ENCODE data around the gene MEN1.

Gene MEN1

GRCh38 chr11:64845129-64845775 lies 34.9 kb upstream of the MEN1 start:
- DNase-seq: no peak

DNA sequence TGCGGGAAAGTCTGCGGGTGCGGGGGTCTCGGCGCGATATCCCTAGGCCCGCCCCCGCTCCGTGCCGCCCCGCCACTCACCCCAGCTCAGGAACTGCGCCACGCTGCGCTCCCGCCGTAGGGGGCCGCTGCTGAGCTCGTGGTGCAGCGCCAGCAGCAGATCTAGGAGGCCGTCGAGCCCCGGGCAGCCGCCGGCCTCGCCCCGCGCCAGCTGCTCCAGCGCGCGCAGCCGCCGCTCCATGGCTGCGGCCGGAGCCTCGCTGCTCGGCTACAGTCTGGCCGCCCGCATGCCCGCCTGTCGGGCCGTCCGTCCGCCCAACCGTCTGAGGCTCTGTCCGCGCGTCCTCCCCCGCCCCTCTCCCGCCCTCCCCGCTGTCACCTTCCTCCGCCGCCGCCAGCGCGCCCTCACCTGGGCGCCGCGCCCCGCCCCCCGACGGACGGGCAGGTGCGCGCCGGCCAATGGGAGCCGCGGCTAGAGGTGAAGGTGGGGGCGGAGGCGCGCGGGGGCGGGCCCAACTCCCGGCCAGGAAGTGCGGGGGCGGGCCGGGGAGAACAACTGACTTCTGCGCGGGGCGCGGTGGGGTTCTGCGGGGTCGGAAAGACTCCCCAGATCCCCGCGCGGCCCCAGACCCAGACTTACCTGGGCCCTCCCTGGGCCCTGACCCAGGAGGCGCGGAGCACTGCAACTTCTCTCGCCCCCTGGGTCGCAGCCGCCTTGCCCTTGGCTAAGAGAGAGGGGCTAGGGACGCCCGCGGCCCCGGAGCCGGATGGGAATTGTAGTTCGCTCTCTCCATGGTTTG lies 34.2 kb upstream of the MEN1 start, which contains the start of gene CDC42BPG:
Gene CDC42BPG (minus strand): TSS at position 324 of the 799 bp plus-strand sequence. CDS start 84 bp downstream, at position 240.
- peak; percentile 91 for DNase-seq

DNA sequence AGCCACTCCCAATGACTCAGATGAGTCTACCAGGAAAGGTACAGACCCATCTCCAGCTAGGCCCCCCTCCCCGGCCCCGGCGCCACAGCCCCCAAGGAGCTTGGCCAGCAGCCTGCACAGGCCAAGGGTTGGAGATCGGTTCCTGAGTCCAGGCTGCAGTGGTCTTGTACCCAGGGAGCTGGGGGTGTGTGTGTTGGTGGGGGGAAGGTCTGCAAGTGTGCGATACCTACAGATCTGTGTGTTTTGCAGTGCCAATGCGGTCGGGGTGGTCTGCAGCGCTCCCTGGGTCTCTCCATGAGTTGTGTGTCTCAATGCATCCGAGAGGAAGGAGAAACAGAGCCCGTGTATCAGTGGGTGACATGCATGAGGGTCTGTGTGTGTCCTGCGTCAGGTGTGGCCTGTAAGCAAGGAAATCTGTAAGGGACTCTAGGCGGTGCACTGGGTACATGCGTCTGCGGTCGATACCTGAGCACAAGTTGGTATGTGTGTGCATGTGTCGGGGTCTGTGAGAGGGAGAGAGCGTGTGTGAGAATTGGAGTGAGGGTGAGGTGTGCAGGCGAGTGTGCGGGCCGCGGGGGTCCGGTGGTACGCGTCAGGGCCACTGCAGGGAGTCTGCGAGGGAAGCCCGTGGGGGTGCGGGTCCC lies 33.5 kb upstream of the MEN1 start:
- no peak for DNase-seq

DNA sequence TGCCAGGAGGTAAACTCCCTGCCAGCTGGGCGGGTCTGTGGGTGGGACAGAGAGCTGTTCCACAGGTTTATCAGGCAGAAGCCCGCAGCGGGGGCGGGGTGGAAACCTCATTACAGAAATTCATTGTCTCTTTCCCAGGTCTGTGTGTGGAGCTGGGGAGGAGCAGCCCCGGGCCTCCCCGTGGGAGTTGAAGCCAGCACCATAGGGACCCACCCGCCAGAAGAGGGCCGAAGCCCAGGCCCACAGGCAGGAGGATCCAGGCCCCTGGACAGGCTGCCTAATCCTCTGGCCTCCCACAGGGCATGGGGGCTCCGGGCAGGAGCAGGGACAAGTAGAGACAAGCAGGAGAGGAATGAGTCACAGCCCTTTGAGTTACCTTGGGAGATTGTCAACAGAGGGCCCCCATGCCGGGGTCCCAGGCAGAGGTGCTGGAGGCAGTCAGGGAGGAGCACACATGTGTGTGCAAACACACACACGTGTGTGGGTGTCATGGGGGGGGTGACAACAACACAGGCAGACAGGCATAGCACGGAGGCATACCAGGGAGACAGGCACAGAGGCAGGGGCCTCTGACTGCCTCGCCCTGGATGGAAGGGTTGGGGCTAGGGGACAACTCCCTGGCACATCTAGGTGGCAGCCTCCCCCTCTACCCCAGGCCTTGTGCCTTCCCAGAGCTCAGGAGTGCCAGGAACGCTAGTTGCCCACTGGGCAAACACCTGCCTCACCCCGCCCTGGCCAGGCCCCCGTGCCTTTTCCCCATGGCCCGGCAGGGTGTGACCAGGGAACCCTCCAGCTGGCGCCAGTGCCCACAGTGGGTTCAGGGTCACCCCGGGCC lies 32.7 kb upstream of the MEN1 start:
- no peak for DNase-seq

DNA sequence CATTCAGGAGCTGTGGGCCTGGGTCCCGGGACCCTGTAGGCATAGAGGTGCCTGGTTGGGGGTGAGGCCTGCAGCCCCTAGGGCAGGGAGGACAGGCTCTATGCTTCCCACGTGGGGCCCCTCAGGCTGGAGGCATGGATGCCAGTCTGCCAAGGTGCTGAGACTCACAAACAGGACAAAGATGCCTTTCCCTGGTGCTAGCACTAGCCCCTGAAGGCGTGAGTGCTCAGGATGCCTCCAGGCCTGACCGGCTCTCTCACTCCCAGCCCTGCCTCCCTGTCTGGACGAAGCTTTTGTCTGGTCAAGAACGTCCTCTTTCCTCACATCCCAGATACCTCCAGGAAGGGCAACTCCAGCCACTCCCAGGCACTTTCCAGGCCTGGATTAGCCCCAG lies 32.0 kb upstream of the MEN1 start:
- DNase-seq: no peak

GRCh38 chr11:64841592-64842365 lies 31.4 kb upstream of the MEN1 start:
- no peak for DNase-seq

DNA sequence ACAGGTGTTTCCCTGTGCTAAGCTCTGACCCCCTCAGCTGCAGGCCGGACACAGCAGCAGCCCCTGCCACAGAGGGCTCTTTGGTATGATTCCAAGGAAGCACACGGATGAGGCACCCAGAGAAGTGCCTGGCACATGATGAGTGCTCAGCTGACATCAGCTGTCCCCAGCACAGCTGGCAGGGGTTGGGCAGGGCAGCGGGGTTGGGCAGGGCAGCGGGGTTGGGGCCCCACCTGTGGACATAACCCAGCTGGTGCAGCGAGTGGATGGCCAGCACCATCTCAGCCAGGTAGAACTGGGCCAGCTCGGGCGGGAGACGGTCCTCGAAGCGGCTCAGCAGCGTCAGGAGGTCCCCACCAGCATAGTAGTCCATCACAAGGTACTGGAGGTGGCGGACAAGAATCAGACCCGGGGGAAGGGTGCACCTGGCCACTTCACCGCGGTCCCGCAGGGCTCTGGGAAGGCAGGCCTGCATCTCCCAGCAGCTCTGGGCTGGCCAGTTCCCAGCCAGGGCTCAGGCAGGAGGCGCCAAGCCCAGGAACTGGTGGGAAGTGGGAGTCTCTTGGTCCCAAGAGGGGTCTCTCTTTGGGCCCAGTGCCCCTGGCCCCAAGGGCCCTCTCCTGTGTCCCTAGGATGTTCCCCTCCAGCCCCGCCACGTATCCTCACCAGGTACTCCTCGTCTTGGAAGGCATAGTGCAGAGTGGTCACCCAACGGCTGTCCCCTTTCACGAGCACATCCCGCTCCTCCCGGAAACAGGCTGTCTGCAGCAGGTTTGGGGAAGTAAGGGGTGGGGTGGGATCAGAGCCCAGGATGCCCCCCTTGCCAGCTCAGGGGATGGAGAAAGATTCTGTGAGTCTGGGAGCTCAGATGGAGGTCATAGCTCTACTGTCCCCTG lies 29.8 kb upstream of the MEN1 start:
- DNase-seq: no peak

DNA sequence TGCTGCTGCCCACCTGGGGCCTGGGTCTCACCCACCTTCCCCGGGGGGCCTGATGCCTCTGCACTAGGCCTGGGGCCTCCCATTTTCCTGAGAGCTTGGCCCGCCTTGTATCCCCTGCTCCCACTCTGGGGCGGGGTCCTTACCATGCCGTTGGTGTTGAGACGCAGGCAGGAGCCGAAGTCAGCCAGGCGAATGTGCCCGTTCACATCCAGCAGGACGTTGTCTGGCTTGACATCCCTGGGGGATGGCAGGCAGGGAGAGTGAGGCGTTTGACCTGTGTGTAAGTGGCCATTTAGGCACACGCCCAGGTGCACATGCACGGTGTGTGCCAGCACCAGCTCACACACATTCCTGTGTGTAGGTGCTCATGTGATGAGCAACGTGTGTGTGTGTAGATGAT lies 29.0 kb upstream of the MEN1 start:
- DNase-seq: no peak

GRCh38 chr11:64838600-64839334 lies 28.4 kb upstream of the MEN1 start:
- no peak for DNase-seq

DNA sequence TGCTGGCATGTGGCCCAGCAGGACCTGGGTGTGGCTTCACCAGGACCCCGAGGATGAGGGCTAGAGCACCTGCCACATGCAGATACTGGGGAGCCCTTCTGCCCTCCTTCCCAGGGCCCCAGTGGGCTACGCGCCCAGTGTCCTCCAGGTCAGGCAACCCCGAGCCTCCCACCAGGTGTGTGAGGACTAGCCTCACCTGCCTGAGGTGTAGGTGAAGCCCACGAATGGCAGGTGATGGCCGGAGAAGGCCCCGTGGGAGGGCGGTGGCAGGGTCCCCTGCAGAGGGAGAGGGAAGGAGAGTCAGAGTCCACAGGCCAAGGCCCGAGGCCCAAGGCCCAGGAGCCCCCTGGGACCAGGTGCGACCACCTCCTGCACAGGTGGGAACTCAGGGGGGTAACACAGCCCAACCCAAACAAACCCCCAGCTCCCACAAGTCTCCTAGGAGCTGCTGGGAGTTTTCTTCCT lies 27.6 kb upstream of the MEN1 start:
- DNase-seq: no peak

DNA sequence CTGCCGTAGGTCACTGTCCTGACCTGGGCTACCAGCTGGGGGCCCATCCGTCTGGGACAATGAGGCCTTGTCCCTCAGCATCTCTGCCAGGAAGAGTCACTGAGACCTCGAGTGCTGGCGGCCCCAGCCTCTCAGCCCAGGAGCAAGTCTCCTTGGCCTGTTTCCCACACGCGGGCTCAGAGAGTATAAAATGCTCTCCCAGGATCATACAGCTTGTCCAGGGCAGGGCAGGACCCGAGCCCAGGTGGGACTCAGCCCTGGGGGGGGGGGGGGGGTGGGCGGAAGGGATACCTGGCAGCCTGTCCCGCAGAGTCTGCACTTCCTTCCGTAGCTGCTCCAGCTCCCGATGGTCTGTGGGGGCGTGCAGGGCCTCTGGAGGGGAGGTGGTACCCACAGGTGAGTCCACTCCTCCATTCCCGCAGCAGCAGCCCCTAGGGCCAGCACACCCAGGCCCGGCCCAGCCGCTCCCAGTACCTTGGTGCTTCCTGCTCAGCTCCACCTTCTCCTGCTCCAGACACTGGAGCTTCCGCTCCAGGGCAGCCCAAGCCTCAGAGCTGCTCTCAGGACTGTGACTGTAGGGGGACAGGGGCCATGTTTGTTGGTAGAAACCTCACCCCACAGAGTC lies 26.2 kb upstream of the MEN1 start:
- DNase-seq: no peak

DNA sequence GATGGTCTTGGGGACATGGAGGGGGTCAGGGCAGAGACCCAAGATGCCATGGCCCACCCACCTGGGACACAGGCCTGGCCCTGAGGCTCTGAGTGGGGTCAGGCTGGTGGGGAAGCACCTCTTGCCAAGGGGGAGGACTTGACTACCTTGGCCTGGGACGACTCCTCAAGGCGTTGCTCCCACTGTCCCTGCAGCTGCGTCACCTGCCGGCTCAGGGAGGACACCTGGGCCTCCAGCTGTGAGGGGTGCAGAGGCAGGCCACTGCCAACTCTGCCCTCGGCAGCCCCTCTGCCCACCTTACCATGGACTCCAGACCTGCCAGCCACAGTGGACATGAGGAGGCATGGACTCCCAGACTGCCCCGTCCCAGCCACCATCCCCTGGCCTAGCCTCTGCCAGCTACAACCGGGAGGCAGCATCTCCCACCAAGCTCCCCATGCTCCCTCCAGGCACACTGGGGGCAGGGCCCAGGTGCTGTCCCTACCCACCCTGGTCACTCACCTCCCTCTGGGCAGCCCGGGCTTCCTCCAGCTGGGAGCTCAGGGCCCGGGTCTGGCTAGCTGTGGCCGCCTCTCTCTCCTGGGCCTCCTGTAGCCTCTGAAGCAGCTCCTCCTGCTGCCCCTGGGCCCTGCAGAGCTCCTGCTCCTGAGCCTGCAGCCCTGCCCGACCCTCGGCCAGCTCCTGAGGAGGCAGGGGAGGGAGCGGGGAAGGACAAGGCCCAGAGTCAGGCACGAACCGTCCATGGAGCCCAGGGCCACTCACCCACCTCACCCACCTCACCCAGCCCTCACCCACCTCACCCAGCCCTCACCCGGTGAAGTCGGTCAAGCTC lies 25.5 kb upstream of the MEN1 start:
- no peak for DNase-seq

- no peak for DNase-seq
These were observed 24.6 kb upstream of the MEN1 start for GRCh38 chr11:64834723-64835615.

DNA sequence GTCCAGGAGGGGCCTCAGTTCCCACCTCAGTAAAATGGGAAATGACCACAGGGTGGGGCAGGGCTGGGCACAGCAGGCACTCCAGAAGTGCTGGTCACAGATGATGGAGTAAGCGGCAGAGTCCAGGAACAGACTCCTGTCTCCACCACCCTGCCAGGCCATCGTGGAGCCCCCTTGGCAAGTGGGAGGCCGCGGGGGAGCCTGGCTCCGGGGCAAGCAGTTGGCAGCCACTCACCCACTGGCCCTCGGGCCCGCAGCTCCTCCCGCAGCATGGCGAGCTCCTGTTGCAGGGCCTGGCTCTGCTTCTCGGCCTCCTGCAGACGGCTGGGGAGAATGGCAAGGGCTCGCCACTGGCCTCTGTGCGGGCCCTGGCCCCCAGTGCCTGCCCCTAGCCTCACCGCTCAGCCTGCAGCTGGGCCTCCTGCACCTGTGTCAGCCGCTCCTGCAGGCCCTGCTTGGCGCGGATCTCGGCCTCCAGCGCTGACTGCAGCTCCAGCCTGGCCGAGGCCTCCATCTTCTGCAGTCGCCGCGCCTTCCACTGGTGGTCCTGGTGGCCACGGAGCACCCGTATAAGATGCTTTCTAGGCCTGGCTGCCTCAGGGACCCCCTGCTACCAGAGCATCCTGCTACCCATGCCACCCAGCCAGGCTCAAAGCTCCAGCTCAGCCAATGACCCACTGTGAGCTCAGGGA lies 23.8 kb upstream of the MEN1 start:
- no peak for DNase-seq

DNA sequence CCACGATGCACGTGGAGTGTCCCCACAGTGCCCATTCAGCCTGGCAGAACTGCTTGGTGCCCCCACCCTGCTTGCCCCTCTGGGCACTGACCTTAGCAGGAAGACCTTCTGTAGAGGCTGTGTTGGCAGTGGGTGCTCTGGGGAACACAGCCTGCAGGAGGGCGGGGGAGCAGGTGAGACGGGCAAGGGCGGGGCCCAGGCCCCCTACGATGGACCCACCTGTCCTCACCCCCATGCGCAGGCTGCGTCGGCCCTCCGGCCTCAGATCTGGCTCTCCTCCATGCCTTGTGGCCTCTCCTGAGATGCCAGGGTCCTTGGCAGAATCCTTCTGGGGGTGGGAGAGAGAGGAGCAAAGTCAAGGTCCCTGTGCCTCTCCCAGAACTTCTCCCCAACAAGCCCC lies 23.2 kb upstream of the MEN1 start:
- DNase-seq: no peak

- no peak for DNase-seq
These were observed 22.8 kb upstream of the MEN1 start for GRCh38 chr11:64833198-64833502.

DNA sequence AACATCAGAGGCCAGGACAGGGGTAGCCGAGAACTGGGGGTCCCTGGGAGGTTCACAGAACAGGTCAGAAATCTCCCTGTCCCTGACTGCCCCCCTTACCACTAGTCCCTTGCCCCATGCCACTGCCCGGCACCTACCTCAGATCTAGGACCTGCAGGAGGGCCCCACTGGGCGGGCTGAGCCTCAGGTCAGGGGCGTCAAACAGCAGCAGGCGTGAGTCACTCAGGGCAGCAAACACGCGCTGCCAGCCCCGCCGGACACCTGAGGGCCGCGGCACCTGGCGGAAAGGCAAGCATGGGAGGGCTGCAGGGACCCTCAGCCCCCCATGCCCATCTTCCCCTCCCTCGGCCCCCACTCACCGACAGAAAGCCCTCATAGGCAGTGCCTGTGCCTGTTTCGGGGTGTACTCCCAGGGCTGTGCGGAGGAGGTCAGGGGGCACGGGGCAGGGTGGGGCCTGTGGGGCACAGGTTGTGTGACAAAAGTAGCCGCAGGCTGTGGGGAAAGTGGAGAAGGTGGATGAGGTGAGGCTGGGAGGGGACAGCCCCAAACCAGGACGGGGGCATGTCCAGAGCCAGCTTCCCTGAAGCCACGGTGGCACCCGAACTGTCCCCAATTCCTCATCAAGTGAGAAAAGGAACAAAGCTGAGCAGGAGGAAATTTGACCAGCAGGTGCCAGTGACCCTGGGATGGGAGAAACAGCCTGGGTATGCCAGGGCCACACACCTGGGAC lies 22.3 kb upstream of the MEN1 start:
- DNase-seq: no peak
